NT2/D1 (cell line): ENCODE results near the gene CD2.

Experiments
- YY1 ChIP-seq: IDR thresholded peaks from 2 replicates; pipeline ENCODE4 v1.6.1; 2011; ENCODE audit not compliant: insufficient read length, insufficient read depth
- ZNF274 ChIP-seq: IDR thresholded peaks from 2 replicates; pipeline ENCODE4 v1.6.1; 2011; ENCODE audit warnings: mild to moderate bottlenecking, low read depth, low read length

DNA sequence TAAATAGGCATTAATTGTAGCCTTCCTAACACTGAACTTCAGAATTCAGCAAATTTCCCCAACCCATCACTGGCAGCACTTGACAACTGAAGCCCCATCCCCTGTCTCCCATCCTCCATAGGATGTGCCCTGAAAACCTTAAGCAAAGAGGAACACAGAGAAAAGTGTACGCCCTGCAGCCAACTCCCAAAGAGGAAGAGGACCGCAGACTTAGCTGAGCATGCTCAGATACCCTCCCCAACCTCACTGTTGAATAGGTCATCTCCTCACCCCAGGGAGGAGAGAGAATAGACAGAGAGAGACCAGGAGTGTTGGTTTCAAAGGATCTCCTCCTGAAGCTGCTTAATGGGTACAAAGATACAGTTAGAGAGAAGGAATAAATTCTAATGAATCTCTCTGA is 50.5 kb downstream of the CD2 start:
- TF ChIP-seq ZNF274 (no peak), YY1 (no peak)
